Measurements from ENCODE around the gene MCTP1. TPM values are rescaled to one million over a fixed set of nuclear protein-coding genes. Genes with fewer than 3 reads are reported as not detected.

The MCTP1 gene
- total and polyA plus RNA-seq, 2 of the 8 experiments (the other 6 are each of a cell fraction or from before 2014, with no cell fraction given), result 0.56 to 3.4 TPM

GRCh38 chr5:95164861-95165260 is 120.0 kb downstream of the MCTP1 start:
- Histone ChIP-seq H2BK5ac (ENCODE audit: low read depth, low read length) (no peak overlapping the region), H4K91ac (replicated peaks; ENCODE audit: insufficient read length, low read length) (no peak overlapping the region), H2AFZ (ENCODE audit: low read length) (no peak overlapping the region), H3K79me2 (ENCODE audit: control insufficient read depth in 1 of 2, insufficient read depth in 2 of 2, low read length in 2 of 2) (no peaks in the 10 kb centered on the region), H3K9me3 (ENCODE audit: insufficient read depth in 2 of 2, low read depth in 1 of 2, low read length in 1 of 2) (no peaks in the 10 kb centered on the region), H4K8ac (ENCODE audit: extremely low read depth, insufficient read depth, low read length) (no peak overlapping the region), H3K27me3 (replicated peaks in 1 of 4; ENCODE audit: control insufficient read depth in 3 of 4, extremely low read depth in 1 of 4, insufficient read depth in 3 of 4, low read length in 3 of 4) (no peaks in the 10 kb centered on the region), H3K36me3 (ENCODE audit: control insufficient read depth in 2 of 4, insufficient read depth in 4 of 4, low read length in 3 of 4) (no peaks in the 10 kb centered on the region), H2BK12ac (ENCODE audit: low read depth, low read length) (no peak overlapping the region), H4K5ac (ENCODE audit: insufficient read length, low read depth, low read length) (no peak overlapping the region), H3K9ac (replicated peaks in 1 of 4; ENCODE audit: extremely low read depth in 1 of 4, low read depth in 3 of 4, low read length in 3 of 4) (no peak overlapping the region), H3K4me3 (ENCODE audit: extremely low read depth in 1 of 4, insufficient read depth in 2 of 4, low read depth in 3 of 4, low read length in 4 of 4) (no peak overlapping the region), H3K4ac (replicated peaks; ENCODE audit: insufficient read length, low read depth, low read length) (no peak overlapping the region), H3K23me2 (ENCODE audit: low read depth, low read length) (no peaks in the 10 kb centered on the region), H4K20me1 (replicated peaks in 1 of 2; ENCODE audit: control insufficient read depth in 1 of 2, insufficient read depth in 2 of 2, low read length in 2 of 2) (no peaks in the 10 kb centered on the region), H3K18ac (ENCODE audit: extremely low read depth, low read length) (no peak overlapping the region), H2AK5ac (ENCODE audit: low read depth, low read length) (no peak overlapping the region), H3K4me1 (replicated peaks in 1 of 4; ENCODE audit: control insufficient read depth in 3 of 4, insufficient read depth in 4 of 4, low read length in 3 of 4) (no peaks in the 10 kb centered on the region), H2BK20ac (ENCODE audit: low read length) (no peak overlapping the region), H2BK15ac (ENCODE audit: low read length) (no peak overlapping the region), H3K27ac (ENCODE audit: low read depth, low read length) (no peak overlapping the region), H3K4me2 (ENCODE audit: insufficient read depth in 1 of 2, low read depth in 2 of 2, low read length in 2 of 2) (no peak overlapping the region), H2BK120ac (replicated peaks; ENCODE audit: low read depth, low read length) (no peak overlapping the region), H3K14ac (ENCODE audit: insufficient read length) (no peak overlapping the region), H3K23ac (ENCODE audit: insufficient read length) (no peak overlapping the region), H3K79me1 (ENCODE audit: low read depth, low read length) (no peaks in the 10 kb centered on the region; the same call in 1 of the 2 replicates), H3K56ac (replicated peaks; ENCODE audit: insufficient read length, low read depth, low read length) (no peak overlapping the region)
- CTCF ChIA-PET (ENCODE audit: partially characterized antibody), result interaction anchor here (1.4 kb wide), 1 partner anchor 13 kb away, joined by 9 read pairs; no protein-coding TSS in a partner anchor
- WGBS, 2 experiments (ENCODE audit: extremely low coverage in 1 of 2, insufficient coverage in 1 of 2, insufficient read length in 1 of 2, insufficient replicate concordance in 2 of 2, low coverage in 1 of 2, low lambda C conversion rate in 2 of 2, missing lambda C conversion rate in 1 of 2), result 98% methylated on average over 2 of the region's 2 CpGs; no CpG with 5 or more reads in 1 of the 2 experiments
- TF ChIP-seq PHF8 (conservative IDR thresholded peaks at IDR 0.05; ENCODE audit: low read depth, low read length) (no peak), FOSL1 (IDR thresholded peaks at IDR 0.05; ENCODE audit: insufficient read depth, low read depth, low read length) (no peak), CREB1 (IDR thresholded peaks at IDR 0.05) (no peak), ASH2L (IDR thresholded peaks at IDR 0.05; ENCODE audit: low read length) (no peak), TAF1 (IDR thresholded peaks at IDR 0.05; ENCODE audit: low read depth, low read length) (no peak)
- DNase-seq (ENCODE audit: low read depth in 1 of 2, low spot score in 2 of 2), result no peak
- POLR2A ChIA-PET (ENCODE audit: partially characterized antibody), result no interaction called here
- no peak for FAIRE-seq

Measured in H1 (cell line).